ENCODE measurements around the gene KCNB1. TPM values are rescaled to one million over a fixed set of nuclear protein-coding genes. Genes with fewer than 3 reads are reported as not detected.

Gene KCNB1
- total RNA-seq, 1 experiment from 2014 or later, result 0.68 TPM

- Histone ChIP-seq H3K18ac (ENCODE audit: insufficient read length, low read depth, low read length) (no peak overlapping the region), H2AK5ac (ENCODE audit: insufficient read length, low read length) (no peak overlapping the region), H2AFZ (ENCODE audit: low read length) (no peak overlapping the region), H3K14ac (ENCODE audit: insufficient read depth, low read length) (no peak overlapping the region), H3K4me2 (ENCODE audit: insufficient read depth, insufficient read length, low read length) (no peak overlapping the region), H3K9me3 (ENCODE audit: control insufficient read depth, low read depth, low read length) (no peaks in the 10 kb centered on the region), H2BK120ac (ENCODE audit: low read depth, low read length, poor library complexity, severe bottlenecking) (no peak overlapping the region), H4K5ac (ENCODE audit: insufficient read length, low read depth, low read length) (no peak overlapping the region), H4K8ac (replicated peaks; ENCODE audit: insufficient read length, low read depth, low read length) (no peak overlapping the region), H3K79me1 (ENCODE audit: insufficient read depth, low read depth, low read length, poor library complexity, severe bottlenecking) (no peaks in the 10 kb centered on the region), H3K23me2 (ENCODE audit: insufficient read length, low read depth, low read length, poor library complexity, severe bottlenecking) (no peaks in the 10 kb centered on the region), H3K27ac (ENCODE audit: insufficient read length, low read depth, low read length) (no peak overlapping the region), H2BK15ac (ENCODE audit: low read depth, low read length) (no peak overlapping the region), H3T11ph (ENCODE audit: low read length) (no peak overlapping the region), H3K4ac (ENCODE audit: low read depth, low read length) (no peak overlapping the region), H3K9ac (ENCODE audit: extremely low read depth, insufficient read length, low read length) (no peak overlapping the region), H3K23ac (ENCODE audit: insufficient read length, low read depth, low read length) (no peak overlapping the region), H2BK5ac (ENCODE audit: insufficient read length, low read length) (no peak overlapping the region), H3K27me3 (ENCODE audit: insufficient read depth, low read length) (no peaks in the 10 kb centered on the region), H2BK12ac (ENCODE audit: insufficient read length, low read depth, low read length) (no peak overlapping the region), H2BK20ac (ENCODE audit: low read depth, low read length, poor library complexity, severe bottlenecking) (no peak overlapping the region), H4K20me1 (ENCODE audit: control insufficient read depth, insufficient read depth, insufficient read length) (no peaks in the 10 kb centered on the region), H3K56ac (ENCODE audit: insufficient read length, low read depth, low read length) (no peak overlapping the region), H4K91ac (ENCODE audit: insufficient read length, low read depth, low read length) (no peak overlapping the region), H3K79me2 (ENCODE audit: insufficient read depth, low read length) (no peaks in the 10 kb centered on the region), H3K4me1 (ENCODE audit: insufficient read depth, low read length) (no peaks in the 10 kb centered on the region)
- Mint-ChIP-seq H3K4me1 (peaks cover 6 to 10% of the 10 kb centered on the region in 2 experiments), H3K27me3 (ENCODE audit: low read depth) (no peaks in the 10 kb centered on the region; the same call in 1 of the 2 replicates), H3K9me3 (peaks cover 8 to 13% of the 10 kb centered on the region in 2 experiments), H3K27ac (no peak overlapping the region), H3K4me3 (no peak overlapping the region), H3K36me3 (ENCODE audit: insufficient read depth in 1 of 3, low read depth in 3 of 3) (0 out of 7 replicates have a peak, but pooled peaks cover 0 to 4% (median 4%) of the 10 kb centered on the region in 3 experiments)
- WGBS (ENCODE audit: extremely low coverage, insufficient read length, low lambda C conversion rate), result no CpG with 5 or more reads among the region's 4 CpGs
- no peak for TF ChIP-seq CTCF (conservative IDR thresholded peaks at IDR 0.05)
- no peak for DNase-seq
Observed at GRCh38 chr20:49398401-49399144, 83.9 kb downstream of the KCNB1 start.

Data from H9 (cell line).